CD4-positive, alpha-beta T cell treated with Interleukin-15 for 1 hour (primary cell): ENCODE results near the gene EXO1.
"Not testable (repeated sequence)": the region's sequence is repeated elsewhere in the genome, so short reads cannot be mapped to it uniquely, and the experiment has no call there.

Source experiments
- DNase-seq: peaks from one replicate; pipeline ENCODE4 v3.0.0-alpha.2; 2020

Gene EXO1

GRCh38 chr1:241837416-241837815, 10.6 kb upstream of the EXO1 start:
- no peak for DNase-seq

- DNase-seq = no peak
These were observed 10.1 kb upstream of the EXO1 start for GRCh38 chr1:241837901-241838300.

- no peak for DNase-seq
These were observed 9.1 kb upstream of the EXO1 start for GRCh38 chr1:241838897-241839296.

- DNase-seq = no peak
These were observed 8.5 kb upstream of the EXO1 start for GRCh38 chr1:241839369-241839979.

- DNase-seq = no peak
These were observed 7.8 kb upstream of the EXO1 start for GRCh38 chr1:241840164-241840563.

- no peak for DNase-seq
These were observed 6.3 kb upstream of the EXO1 start for GRCh38 chr1:241841691-241842090.

GRCh38 chr1:241842565-241842964, 5.4 kb upstream of the EXO1 start:
- DNase-seq = no peak

- no peak for DNase-seq
These were observed 3.4 kb upstream of the EXO1 start for GRCh38 chr1:241844593-241844992.

GRCh38 chr1:241846375-241846774, 1.6 kb upstream of the EXO1 start:
- DNase-seq = no peak

- DNase-seq = no peak
These were observed 1.0 kb upstream of the EXO1 start for GRCh38 chr1:241846862-241847539.

GRCh38 chr1:241847540-241847795, 536 bp upstream of the EXO1 start:
- DNase-seq = no peak

- no peak for DNase-seq
These were observed 811 bp downstream of the EXO1 start for GRCh38 chr1:241848686-241849344.

- DNase-seq = no peak
These were observed 1.3 kb downstream of the EXO1 start for GRCh38 chr1:241849345-241849695.

- not testable (repeated sequence) for DNase-seq
These were observed 7.6 kb downstream of the EXO1 start for GRCh38 chr1:241855545-241856140.

- DNase-seq = no peak
These were observed 9.1 kb downstream of the EXO1 start for GRCh38 chr1:241857131-241857530.

GRCh38 chr1:241860922-241861321, 12.9 kb downstream of the EXO1 start:
- no peak for DNase-seq

GRCh38 chr1:241869022-241869421, 21.0 kb downstream of the EXO1 start:
- DNase-seq = no peak

GRCh38 chr1:241870336-241870735, 22.3 kb downstream of the EXO1 start:
- no peak for DNase-seq

GRCh38 chr1:241870746-241871430, 22.9 kb downstream of the EXO1 start:
- DNase-seq = no peak

- no peak for DNase-seq
These were observed 33.4 kb downstream of the EXO1 start for GRCh38 chr1:241881440-241881839.

GRCh38 chr1:241883159-241883558, 35.2 kb downstream of the EXO1 start:
- no peak for DNase-seq

- DNase-seq = no peak
These were observed 40.2 kb downstream of the EXO1 start for GRCh38 chr1:241888232-241888631.

- DNase-seq = no peak
These were observed 43.3 kb downstream of the EXO1 start for GRCh38 chr1:241891296-241891695.

GRCh38 chr1:241894016-241894415, 46.0 kb downstream of the EXO1 start:
- DNase-seq = no peak
